HG03039 (cell line): ENCODE data around the gene ANKRD39.
"Not testable (repeated sequence)": the region's sequence is repeated elsewhere in the genome, so short reads cannot be mapped to it uniquely, and the experiment has no call there.

Experiments used
- ATAC-seq: cut with Tn5 transposase; IDR thresholded peaks from one replicate; pipeline ENCODE4 v1.9.1; 2021; ENCODE audit warnings: mild to moderate bottlenecking, moderate library complexity; ENCODE audit not compliant: unreplicated experiment

The ANKRD39 gene

GRCh38 chr2:96810783-96811192, 47.0 kb downstream of the ANKRD39 start:
- no peak for ATAC-seq

- ATAC-seq, result no peak
These were observed 47.6 kb downstream of the ANKRD39 start for GRCh38 chr2:96809951-96810782.

- no peak for ATAC-seq
These were observed 48.5 kb downstream of the ANKRD39 start for GRCh38 chr2:96809216-96809882.

- no peak for ATAC-seq
These were observed 49.5 kb downstream of the ANKRD39 start for GRCh38 chr2:96808176-96808837.

GRCh38 chr2:96807127-96807471, 50.7 kb downstream of the ANKRD39 start:
- no peak for ATAC-seq

- ATAC-seq, result no peak
These were observed 51.2 kb downstream of the ANKRD39 start for GRCh38 chr2:96806468-96807126.

GRCh38 chr2:96805946-96806345, 51.9 kb downstream of the ANKRD39 start:
- not testable (repeated sequence) for ATAC-seq

- no peak for ATAC-seq
These were observed 52.8 kb downstream of the ANKRD39 start for GRCh38 chr2:96804986-96805385.

GRCh38 chr2:96802721-96803120, 55.1 kb downstream of the ANKRD39 start:
- ATAC-seq, result no peak

- no peak for ATAC-seq
These were observed 55.8 kb downstream of the ANKRD39 start for GRCh38 chr2:96801786-96802595.

- no peak for ATAC-seq
These were observed 56.6 kb downstream of the ANKRD39 start for GRCh38 chr2:96801005-96801785.

- no peak for ATAC-seq
These were observed 57.5 kb downstream of the ANKRD39 start for GRCh38 chr2:96800061-96801004.

GRCh38 chr2:96799623-96799935, 58.2 kb downstream of the ANKRD39 start:
- no peak for ATAC-seq

- ATAC-seq, result no peak
These were observed 58.8 kb downstream of the ANKRD39 start for GRCh38 chr2:96798733-96799622.
